HG03571 (cell line): ENCODE results near the gene LRPPRC.

ENCODE experiments used
- ATAC-seq: cut with Tn5 transposase; IDR thresholded peaks from one replicate; pipeline ENCODE4 v1.9.1; 2021; ENCODE audit not compliant: unreplicated experiment

LRPPRC gene

DNA sequence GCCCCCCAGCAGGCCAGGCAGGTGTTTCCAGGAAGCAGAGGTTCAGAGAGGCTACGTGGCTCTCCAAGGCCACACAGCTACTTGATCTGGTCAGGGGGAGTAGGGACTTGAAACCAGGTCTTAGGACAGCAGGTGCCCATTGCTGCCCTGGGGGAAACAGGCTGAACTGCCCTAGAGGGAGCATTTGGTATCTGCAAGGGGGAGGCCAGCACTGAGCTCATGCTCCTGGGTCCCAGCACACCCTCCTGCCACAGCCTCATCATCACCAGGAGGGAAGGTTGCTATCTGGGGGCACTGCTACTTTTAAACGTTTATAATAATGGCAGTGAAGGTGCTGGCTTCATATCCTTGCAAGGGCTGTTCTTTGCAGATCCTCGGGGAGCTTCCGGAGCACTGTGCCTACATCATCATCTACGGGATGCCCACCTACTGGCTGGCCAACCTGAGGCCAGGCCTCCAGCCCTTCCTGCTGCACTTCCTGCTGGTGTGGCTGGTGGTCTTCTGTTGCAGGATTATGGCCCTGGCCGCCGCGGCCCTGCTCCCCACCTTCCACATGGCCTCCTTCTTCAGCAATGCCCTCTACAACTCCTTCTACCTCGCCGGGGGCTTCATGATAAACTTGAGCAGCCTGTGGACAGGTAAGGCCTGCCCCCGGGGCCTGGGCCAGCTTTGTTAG lies 120.9 kb downstream of the LRPPRC start:
- no peak for ATAC-seq

- ATAC-seq: no peak
These were observed 123.6 kb downstream of the LRPPRC start for GRCh38 chr2:43872151-43872550.

DNA sequence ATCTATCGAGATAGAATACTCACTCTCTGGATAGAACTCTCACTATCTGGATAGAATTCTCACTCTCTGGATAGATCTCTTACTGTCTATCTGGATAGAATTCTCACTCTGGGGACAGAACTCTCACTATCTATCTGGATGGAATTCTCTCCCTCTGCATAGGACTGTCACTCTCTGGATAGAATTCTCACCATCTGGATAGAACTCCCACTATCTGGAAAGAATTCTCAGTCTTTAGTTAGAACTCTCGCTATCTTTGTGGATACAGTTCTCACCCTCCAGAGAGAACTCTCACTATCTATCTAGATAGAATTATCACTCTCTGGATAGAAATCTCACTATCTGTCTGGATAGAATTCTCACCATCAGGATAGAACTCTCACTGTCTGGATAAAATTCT lies 140.5 kb downstream of the LRPPRC start:
- no peak for ATAC-seq

DNA sequence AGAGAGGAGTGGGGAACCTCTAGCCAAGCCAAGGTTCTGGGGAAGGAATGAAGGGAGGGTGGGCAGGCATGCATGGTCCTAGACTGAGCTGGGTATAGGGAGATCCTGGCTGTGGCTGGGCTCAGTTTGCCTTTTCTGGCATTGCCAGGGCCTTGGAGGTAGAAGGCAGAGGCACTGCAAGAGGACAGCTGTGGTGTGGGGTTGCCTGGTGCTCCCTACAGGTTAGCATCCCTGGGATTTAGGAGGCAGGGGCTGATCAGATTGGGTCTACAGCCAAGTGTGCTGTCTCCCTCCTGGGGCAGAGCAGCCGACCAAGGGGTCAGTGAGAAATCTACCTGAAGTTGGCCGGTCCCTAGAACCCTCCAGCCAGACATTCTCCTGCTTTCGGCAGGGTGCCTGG lies 141.1 kb downstream of the LRPPRC start:
- ATAC-seq: no peak

GRCh38 chr2:43853141-43854081 lies 142.4 kb downstream of the LRPPRC start:
- ATAC-seq: no peak

DNA sequence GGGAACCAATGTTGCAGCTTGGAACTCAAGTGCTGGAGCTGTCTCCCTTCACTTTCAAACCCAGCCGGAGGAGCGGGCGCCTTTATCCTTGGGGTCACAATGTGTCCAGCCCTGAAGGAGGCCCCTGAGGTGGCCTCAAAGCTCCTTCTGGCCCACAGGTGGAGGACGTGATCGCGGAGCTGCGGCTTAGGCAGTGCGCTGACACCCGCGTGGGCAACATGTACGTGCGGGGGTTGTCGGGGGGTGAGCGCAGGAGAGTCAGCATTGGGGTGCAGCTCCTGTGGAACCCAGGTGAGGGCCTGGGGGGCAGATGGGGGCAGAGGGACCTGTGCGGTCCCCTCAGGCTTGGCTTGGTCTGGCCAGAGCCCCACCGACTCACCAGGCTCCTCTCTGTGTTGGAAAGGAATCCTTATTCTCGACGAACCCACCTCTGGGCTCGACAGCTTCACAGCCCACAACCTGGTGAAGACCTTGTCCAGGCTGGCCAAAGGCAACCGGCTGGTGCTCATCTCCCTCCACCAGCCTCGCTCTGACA lies 143.5 kb downstream of the LRPPRC start:
- no peak for ATAC-seq

DNA sequence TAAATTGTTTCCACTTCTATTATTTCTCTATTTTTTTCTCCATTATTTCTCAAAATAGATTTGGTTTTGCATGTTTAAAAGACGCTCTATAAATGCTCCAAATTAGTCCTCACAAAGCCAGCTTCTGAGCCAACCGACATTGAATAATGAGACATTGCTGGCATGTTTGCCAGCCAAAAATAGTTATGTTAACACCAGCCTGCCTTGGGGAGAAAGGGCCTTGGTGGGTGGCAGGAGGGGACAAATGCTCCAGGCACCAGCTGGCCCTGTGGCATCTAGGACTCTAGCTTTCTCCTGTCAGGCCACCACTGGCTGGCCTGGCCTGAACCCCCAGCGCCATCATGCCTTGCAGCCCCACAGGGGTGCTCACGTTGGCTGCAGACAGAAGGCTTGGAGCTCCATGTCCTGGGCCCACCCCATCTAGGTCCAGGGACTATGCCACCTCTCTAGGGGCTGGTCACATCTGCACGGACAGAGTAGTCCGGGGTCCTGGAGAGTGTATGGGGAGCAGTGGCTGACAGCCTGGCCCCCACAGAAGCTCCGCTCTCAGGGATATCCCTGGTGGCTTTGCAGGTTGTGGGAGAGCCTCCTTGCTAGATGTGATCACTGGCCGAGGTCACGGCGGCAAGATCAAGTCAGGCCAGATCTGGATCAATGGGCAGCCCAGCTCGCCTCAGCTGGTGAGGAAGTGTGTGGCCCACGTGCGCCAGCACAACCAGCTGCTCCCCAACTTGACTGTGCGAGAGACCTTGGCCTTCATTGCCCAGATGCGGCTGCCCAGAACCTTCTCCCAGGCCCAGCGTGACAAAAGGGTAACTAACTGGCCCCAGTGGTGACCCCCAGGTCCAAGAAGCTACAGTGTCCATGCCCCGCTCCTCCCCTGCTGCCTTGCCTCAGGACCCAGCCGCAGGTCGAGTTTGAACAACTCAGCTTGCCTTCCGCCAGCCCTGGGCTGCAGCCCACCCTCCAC lies 144.5 kb downstream of the LRPPRC start:
- ATAC-seq: no peak

GRCh38 chr2:43848214-43848613 lies 147.6 kb downstream of the LRPPRC start:
- ATAC-seq: no peak

DNA sequence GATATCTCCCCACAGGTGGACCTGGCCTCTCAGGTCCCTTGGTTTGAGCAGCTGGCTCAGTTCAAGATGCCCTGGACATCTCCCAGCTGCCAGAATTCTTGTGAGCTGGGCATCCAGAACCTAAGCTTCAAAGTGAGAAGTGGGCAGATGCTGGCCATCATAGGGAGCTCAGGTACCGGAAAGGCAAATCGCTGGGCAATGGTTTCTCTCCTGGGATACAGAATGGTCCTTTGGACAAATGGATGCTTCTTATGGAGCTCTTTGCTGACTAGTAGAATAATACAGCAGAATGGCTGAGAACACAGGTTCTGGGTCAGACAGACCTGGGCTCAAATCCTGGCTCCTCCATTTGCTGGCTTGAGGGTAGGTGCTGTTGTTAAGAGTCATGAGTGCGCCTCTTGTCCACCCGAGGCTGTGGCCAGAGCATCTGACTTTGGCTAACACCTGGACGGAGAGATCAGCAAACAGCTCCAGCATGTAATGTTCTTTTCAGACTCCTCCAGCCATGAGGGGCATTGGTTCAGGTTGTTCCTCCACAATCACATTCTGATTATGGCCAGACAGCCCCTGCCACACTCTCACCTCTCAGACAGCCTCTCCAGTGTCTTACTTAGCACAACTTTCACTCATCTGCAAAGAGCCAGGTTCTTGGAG lies 149.5 kb downstream of the LRPPRC start:
- no peak for ATAC-seq

GRCh38 chr2:43845181-43845580 lies 150.6 kb downstream of the LRPPRC start:
- ATAC-seq: no peak

- no peak for ATAC-seq
These were observed 152.9 kb downstream of the LRPPRC start for GRCh38 chr2:43842866-43843226.

DNA sequence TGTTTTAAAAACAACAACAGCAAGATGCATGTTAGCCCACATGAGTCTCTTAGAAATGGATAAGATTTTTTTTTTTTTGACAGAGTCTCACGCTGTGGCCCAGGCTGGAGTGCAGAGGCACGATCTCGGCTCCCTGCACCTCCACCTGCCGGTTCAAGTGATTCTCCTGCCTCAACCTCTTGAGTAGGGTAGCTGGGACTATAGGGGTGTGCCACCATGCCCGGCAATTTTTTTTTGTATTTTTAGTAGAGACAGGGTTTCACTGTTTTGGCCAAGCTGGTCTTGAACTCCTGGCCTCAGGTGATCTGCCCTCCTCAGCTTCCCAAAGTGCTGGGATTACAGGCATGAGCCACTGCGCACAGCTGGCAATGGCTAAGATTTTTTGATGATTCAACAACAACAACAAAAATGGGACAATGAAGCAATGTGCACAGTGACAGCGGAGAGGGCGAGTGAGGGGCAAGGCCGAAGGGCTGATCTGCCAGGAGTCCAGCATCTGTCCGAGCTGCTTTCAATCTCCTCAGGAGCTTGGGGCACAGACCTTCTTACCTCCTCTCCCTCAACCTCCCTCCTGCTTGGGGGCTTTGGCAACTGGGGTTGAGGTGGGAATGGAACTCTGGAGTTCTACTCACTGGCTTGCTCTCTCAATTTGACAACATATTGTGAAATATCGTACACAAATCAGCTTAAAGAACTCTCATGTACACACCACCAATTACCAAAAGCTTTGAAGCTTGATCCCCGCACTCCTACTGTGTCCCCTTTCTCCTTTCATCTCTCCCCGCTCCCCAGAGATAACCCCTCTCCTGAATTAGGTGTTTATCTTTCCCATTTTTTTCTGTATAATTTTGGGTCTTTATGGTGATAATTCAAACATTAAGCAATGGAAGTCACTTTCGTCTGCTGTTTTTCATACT lies 153.6 kb downstream of the LRPPRC start:
- ATAC-seq: no peak

- ATAC-seq: no peak
These were observed 154.8 kb downstream of the LRPPRC start for GRCh38 chr2:43840965-43841364.

DNA sequence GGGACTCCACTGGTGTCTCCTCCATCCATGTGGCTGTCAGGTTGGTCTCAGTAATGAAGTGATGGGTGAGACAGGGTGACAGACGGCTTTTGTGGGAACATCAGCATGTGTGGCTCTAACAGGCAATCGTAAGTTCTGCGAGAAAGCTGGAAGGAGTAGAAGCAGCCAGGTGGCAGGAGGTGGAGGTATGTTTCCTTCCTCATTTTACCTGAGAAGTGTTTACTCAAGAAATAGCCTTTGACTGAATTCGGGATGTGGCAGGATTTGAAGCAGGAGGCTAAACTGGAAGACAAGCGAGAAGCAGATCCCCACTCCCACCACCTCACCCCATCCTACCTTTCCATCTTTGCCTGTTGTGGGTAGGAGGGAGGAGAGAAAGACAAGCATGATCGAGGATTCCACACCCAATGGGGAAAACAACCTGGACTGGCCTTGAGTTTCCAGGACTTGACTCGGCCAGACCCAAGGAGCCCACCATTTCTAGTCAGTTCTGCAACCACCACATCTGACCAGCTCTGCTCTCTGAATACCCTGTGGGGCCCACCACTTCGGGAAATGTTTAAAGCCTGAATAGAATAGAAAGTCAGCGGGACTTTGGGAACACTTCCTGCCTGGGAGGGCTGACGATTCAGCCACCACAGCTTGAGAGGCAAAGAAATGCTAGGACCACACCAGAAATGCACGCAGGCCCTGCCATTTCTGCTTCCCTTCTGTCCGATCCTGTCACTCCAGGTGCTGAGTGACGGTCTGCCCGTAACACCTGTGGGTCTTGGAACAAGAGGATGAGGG lies 155.8 kb downstream of the LRPPRC start:
- no peak for ATAC-seq

- no peak for ATAC-seq
These were observed 157.1 kb downstream of the LRPPRC start, which contains the start of the genes ABCG5 and ABCG8 for GRCh38 chr2:43838560-43839267. ABCG5 (minus strand) TSS chr2:43838839; CDS start chr2:43838679, 160 bp downstream. ABCG8 (plus strand) TSS chr2:43838971; CDS start chr2:43839054, 83 bp downstream.

- no peak for ATAC-seq
These were observed 157.8 kb downstream of the LRPPRC start for GRCh38 chr2:43837831-43838559.

DNA sequence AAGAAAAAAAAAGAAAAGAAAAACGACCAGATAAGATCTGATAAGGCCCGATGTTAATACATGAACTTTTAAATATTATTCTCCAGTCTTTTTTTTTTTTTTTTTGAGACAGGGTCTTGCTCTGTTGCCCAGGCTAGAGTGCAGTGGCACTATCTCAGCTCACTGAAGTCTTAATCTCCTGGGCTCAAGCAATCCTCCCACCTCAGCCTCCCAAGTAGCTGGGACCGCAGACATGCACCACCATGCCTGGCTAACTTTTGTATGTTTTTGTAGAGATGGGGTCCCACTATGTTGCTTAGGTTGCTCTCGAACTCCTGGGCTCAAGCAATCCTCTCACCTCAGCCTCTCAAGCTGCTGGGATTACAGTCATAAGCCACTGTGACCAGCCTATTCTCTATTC lies 158.8 kb downstream of the LRPPRC start:
- ATAC-seq: no peak
